ENCODE data around the gene SHISA6.

DNA sequence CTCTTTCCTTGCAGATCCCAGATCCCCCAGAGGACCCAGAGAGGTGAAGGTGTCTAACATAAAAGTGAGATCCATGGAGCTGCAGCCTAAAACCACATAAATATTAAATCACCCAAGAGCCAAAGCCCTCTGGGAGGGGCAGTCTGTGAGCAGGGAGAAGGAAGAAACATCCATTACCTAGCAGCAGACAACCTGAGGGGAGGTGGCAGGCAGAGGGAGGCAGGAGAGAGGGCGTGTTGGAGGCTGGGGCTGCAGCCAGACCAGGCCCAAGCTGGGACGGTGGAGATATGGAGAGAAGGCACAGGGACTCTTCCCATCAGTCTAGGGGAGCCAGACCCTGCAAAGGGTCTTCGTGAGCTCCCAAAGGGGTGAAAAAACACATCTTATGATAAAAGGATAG lies 101.1 kb downstream of the SHISA6 start:
- TF ChIP-seq, protein P1, sequence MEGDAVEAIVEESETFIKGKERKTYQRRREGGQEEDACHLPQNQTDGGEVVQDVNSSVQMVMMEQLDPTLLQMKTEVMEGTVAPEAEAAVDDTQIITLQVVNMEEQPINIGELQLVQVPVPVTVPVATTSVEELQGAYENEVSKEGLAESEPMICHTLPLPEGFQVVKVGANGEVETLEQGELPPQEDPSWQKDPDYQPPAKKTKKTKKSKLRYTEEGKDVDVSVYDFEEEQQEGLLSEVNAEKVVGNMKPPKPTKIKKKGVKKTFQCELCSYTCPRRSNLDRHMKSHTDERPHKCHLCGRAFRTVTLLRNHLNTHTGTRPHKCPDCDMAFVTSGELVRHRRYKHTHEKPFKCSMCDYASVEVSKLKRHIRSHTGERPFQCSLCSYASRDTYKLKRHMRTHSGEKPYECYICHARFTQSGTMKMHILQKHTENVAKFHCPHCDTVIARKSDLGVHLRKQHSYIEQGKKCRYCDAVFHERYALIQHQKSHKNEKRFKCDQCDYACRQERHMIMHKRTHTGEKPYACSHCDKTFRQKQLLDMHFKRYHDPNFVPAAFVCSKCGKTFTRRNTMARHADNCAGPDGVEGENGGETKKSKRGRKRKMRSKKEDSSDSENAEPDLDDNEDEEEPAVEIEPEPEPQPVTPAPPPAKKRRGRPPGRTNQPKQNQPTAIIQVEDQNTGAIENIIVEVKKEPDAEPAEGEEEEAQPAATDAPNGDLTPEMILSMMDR (IDR thresholded peaks at IDR 0.05; ENCODE audit: low read depth, low read length, missing input control), result no peak
- TF ChIP-seq, protein P2, sequence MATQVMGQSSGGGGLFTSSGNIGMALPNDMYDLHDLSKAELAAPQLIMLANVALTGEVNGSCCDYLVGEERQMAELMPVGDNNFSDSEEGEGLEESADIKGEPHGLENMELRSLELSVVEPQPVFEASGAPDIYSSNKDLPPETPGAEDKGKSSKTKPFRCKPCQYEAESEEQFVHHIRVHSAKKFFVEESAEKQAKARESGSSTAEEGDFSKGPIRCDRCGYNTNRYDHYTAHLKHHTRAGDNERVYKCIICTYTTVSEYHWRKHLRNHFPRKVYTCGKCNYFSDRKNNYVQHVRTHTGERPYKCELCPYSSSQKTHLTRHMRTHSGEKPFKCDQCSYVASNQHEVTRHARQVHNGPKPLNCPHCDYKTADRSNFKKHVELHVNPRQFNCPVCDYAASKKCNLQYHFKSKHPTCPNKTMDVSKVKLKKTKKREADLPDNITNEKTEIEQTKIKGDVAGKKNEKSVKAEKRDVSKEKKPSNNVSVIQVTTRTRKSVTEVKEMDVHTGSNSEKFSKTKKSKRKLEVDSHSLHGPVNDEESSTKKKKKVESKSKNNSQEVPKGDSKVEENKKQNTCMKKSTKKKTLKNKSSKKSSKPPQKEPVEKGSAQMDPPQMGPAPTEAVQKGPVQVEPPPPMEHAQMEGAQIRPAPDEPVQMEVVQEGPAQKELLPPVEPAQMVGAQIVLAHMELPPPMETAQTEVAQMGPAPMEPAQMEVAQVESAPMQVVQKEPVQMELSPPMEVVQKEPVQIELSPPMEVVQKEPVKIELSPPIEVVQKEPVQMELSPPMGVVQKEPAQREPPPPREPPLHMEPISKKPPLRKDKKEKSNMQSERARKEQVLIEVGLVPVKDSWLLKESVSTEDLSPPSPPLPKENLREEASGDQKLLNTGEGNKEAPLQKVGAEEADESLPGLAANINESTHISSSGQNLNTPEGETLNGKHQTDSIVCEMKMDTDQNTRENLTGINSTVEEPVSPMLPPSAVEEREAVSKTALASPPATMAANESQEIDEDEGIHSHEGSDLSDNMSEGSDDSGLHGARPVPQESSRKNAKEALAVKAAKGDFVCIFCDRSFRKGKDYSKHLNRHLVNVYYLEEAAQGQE (IDR thresholded peaks at IDR 0.05), result no peak
- no peak for TF ChIP-seq TAF1 (conservative IDR thresholded peaks at IDR 0.05)
- TF ChIP-seq GABPA (IDR thresholded peaks at IDR 0.05 in 1 of 2, conservative IDR thresholded peaks at IDR 0.05 in 1 of 2), result no peak

Data from liver (tissue), 3 donors.